ENCODE data around the gene RABGEF1.
"Not testable (repeated sequence)": the region's sequence is repeated elsewhere in the genome, so short reads cannot be mapped to it uniquely, and the experiment has no call there.

GRCh38 chr7:66817208-66817795 lies 76.8 kb downstream of the RABGEF1 start:
- not testable (repeated sequence) for TF ChIP-seq CTCF, POLR2A (IDR thresholded peaks at IDR 0.05)
